HCT116 (cell line): ENCODE results near the gene DPP6.

Experiments
- CTCF ChIP-seq, 3 experiments: fragments of 200-600 bp in 1 of 3; sonication (generic) in 1 of 3; IDR thresholded peaks in 2 of 3; conservative IDR thresholded peaks in 1 of 3; 2 replicates each; pipeline ENCODE4 v1.5.1; 2012 to 2017; ENCODE audit warnings: low read depth in 2 of 3, low read length in 2 of 3, antibody characterized with exemption in 1 of 3, borderline replicate concordance in 1 of 3, control low read depth in 1 of 3, mild to moderate bottlenecking in 1 of 3, mixed read lengths in 1 of 3, mixed run types in 1 of 3, moderate library complexity in 1 of 3; ENCODE audit not compliant: insufficient read depth in 1 of 3
- EZH2 ChIP-seq: fragments of 200-600 bp; sonication (generic); IDR thresholded peaks from 2 replicates; pipeline ENCODE4 v1.6.1; 2017; ENCODE audit warnings: antibody characterized with exemption, mixed run types
- JUND ChIP-seq: IDR thresholded peaks from 2 replicates; pipeline ENCODE4 v1.6.1; 2012
- POLR2AphosphoS5 ChIP-seq: IDR thresholded peaks from 2 replicates; pipeline ENCODE4 v1.6.1; 2011; ENCODE audit warnings: mild to moderate bottlenecking, low read depth, low read length, moderate library complexity
- TCF7L2 ChIP-seq: IDR thresholded peaks from 2 replicates; pipeline ENCODE4 v1.7.0; 2011; ENCODE audit warnings: borderline replicate concordance, inconsistent platforms; ENCODE audit not compliant: insufficient read depth, insufficient read length; ENCODE audit errors: extremely low read depth

GRCh38 chr7:154426778-154427177, 374.6 kb downstream of the DPP6 start:
- TF ChIP-seq CTCF (IDR thresholded peaks at IDR 0.05 in 2 of 3, conservative IDR thresholded peaks at IDR 0.05 in 1 of 3; ENCODE audit: borderline replicate concordance in 1 of 3, insufficient read depth in 1 of 3, low read depth in 2 of 3, low read length in 2 of 3) = no peak
- TF ChIP-seq TCF7L2 = no peak
- no peak for TF ChIP-seq EZH2
- TF ChIP-seq POLR2AphosphoS5 = no peak
- no peak for TF ChIP-seq JUND
